ENCODE results near the gene PTGR2.
"Not testable (repeated sequence)": the region's sequence is repeated elsewhere in the genome, so short reads cannot be mapped to it uniquely, and the experiment has no call there.

Gene PTGR2

DNA sequence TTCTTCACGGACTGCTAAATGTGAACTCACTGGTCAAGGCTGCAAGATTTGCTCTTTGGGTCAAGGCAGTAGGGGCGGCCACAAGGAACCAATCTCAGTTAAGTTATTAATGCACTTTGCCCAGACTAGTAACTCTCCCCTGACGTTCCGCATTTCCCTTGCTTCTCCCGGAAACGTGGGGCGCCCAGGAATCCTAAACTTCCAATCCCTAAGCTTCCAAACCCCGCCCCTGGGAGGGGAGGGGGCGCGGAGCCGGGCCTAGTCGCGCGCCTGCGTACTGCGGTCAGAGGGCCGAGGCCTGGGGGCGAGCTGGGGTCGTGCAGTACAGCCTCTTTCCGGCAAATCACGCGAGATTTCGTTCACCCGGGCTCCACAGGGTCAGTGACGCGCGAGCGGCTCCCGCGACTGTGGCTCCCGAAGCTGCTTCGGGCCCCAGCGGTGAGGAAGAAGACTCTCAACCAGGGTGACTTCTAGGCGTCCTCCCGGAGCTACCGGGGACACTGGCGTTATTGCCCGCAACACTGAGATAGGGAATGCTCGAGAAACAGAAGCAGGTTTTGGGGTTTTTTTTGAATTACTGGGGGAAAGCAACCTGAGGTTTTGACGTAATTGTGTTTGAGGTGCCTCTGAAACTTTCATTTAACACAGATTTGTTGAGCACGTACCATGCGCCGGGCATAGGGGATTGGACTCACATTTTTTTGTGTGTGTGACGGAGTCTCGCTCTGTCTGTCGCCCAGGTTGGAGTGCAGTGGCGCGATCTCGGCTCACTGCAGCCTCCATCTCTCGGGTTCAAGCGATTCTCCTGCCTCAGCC lies at the start of gene PTGR2:
PTGR2 (plus strand) TSS at position 265 of the 816 bp plus-strand sequence. CDS start 7,032 bp downstream, outside the sequence.
- DNase-seq (ENCODE audit: low read depth) = peak; percentile 72

DNA sequence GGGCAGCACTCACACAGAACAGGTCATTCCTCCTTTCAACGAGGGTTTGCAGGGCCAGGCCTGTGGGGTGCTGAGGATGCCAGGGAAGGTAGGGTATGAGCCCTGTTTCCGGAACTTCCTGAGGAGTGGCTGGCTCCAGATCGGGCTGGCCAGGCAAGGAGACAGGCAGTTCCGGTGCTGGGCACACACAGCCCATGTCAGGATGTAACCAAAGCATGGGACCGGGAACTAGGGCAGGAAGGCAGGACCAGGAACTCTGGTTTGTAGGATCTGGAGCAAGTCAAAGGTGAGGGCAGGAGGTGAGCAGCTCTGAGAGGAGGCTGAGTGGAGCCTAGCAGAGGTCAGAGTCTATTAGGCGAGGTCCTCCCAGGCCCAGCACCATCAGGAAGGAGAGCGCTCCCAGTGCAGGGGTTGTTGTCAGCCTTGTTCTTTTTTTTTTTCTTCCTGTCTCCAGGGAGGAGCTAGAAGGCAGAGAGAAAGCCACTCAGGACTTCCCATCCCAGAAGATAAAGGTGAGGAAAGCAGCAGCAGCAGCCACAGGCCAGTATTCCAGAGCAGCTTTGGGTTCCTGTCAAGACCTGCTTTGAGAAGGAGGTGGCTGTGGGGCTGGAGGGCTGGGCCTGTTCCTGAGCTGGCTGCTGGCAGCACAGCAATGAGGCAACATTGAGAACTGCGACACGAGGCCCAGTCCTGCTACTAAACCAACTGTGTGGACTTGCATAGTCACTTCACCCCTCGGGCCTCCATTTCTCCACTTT lies 49.0 kb upstream of the PTGR2 start:
- no peak for DNase-seq (ENCODE audit: low read depth)

GRCh38 chr14:73804636-73805035 lies 47.0 kb upstream of the PTGR2 start:
- no peak for DNase-seq (ENCODE audit: low read depth)

DNA sequence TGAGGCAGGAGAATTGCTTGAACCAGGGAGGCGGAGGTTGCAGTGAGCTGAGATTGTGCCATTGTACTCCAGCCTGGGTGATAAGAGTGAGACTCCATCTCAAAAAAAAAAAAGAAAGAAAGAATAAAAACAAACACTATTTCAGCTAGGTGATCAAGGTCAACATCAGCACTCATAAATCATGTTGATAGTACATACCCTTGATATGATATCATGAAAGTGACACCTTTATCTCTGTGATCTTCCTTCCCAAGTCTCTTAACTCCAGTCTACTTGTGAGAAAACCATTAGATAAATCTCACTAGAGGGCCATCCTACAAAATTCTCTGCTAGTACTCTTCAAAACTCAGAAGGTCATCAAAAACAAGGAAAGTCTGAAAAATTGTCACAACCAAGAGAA lies 44.2 kb upstream of the PTGR2 start:
- DNase-seq (ENCODE audit: low read depth) = no peak

- no peak for DNase-seq (ENCODE audit: low read depth)
Measured at GRCh38 chr14:73809391-73809790, 42.2 kb upstream of the PTGR2 start.

GRCh38 chr14:73810478-73811163 lies 41.0 kb upstream of the PTGR2 start:
- no peak for DNase-seq (ENCODE audit: low read depth)

- DNase-seq (ENCODE audit: low read depth) = no peak
Measured at GRCh38 chr14:73811164-73811503, 40.5 kb upstream of the PTGR2 start.

- no peak for DNase-seq (ENCODE audit: low read depth)
Measured at GRCh38 chr14:73814153-73814552, 37.5 kb upstream of the PTGR2 start.

DNA sequence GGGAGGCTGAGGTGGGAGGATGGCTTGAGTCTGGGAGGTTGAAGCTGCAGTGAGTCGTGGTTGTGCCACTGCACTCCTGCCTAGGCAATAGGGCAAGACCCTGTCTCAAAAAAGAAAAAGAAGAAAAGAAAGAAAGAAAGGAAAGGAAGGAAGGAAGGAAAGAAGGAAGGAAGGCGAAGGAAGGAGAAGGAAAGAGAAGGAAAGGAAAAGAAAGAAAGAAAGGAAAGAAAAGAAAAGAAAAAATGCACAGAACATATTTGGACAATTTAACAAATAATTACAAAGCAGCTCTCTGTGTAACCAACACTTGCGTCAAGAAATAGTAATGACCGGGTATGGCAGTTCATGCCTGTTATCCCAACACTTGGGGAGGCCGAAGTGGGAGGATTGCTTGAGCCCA lies 35.8 kb upstream of the PTGR2 start:
- no peak for DNase-seq (ENCODE audit: low read depth)

DNA sequence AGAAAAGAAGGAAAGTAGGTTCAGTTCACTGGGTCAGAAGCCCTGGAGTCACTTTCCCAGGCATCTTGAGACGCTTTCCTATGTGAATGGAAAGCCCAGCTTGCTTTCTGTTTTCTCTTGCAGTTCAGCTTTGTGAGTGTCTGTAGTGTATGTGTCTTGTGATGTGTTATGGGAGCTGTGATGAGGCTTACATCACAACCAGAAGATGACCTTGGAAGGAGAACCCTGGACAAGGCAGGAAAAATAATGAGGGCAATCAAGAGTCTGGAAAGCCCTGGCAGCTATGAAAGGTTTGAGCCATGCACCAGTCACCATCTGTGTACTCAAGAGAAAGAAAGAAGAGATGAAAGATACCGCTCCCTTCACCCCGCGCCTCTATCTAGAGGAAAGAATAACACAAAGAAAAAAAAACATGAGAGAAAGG lies 35.2 kb upstream of the PTGR2 start:
- DNase-seq (ENCODE audit: low read depth) = no peak

DNA sequence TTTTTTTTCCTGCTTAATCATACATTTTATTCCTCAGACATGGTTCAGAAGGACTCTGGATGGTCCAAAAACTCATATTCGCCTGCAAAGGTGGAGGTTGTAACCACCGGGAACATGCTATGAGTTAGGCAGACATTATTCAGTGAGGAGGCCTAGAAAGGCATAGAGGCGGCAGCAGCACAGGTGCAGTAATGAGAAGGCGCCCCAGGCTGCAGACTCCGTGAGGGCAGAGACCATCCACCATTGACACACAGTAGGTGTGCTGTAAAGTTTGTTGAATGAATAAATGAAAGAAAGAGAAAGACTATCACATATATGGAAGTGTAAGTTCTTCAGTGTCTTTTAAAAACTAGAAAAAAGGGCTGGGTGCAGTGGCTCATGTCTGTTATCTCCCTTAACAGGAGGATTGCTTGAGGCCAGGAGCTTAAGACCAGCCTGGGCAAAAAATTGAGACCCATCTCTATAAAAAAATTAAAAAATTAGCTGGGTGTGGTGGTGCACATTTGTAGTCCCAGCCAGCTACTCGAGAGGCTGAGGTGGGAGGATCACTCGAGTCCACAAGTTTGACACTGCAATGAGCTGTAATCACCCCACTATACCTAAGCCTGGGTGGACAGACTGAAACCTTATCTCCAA lies 34.5 kb upstream of the PTGR2 start:
- no peak for DNase-seq (ENCODE audit: low read depth)

DNA sequence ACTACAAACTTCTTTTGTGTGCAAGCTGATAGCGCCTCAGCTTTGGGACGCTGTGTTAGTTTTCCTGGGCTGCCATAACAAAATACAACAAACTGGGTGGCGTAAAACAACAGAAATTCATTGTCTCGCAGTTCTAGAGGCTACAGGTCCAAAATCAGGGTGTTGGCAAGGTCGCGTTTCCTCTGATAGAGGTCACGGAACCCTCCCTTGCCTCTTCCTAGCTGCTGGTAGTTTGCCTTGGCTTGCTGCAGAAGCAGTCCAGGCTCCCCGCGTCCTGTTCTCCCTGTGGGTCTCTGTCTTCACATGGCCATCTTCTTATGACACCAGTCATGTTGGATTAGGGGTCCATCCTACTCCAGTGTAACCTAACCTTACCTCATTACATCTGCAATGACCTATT lies 32.8 kb upstream of the PTGR2 start:
- no peak for DNase-seq (ENCODE audit: low read depth)

DNA sequence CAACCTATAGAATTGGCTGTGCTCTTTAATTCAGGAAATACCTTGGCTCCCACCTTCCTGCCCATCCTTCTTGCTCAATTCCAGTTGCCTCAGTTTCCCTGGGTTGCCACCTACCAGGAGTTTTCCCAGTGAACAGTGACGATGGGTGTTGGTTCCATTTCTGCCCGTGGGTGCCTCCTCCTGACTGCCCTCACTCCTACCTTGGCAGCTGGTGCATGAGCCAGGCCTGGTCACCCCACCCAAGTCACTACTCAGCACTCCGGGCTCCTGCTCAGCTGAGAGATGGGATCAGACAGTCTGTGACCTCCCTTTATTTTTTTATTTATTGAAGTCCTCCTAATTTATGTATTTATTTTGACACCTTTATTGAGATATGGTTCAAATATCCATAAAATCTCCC lies 31.0 kb upstream of the PTGR2 start:
- no peak for DNase-seq (ENCODE audit: low read depth)

DNA sequence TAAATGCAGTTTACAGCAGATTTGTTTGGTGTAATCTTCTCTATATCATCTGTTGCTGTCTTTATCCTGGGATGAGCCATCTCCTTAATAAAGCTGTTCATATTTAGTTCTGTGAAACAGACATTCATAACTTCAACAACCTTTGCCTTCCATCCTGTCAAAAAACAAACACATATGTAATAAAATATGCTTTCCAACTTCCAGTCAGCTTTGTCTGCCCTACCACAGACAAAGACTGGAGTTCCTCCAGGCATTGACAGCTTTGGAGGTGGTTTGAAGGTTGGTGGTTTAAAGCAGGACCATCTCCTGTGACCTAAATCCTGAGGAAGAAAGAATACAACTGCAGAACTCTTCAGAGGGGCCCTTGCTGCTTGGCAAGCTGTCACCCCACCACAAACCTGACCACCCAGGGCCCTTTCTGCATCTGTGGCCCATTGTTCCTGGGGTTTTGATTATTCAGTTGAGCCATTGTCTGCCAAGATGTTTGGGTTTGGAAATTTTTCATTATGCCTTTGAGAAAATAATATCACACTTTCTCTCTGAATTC lies 28.2 kb upstream of the PTGR2 start:
- DNase-seq (ENCODE audit: low read depth) = no peak

- no peak for DNase-seq (ENCODE audit: low read depth)
Measured at GRCh38 chr14:73824127-73824526, 27.5 kb upstream of the PTGR2 start.

DNA sequence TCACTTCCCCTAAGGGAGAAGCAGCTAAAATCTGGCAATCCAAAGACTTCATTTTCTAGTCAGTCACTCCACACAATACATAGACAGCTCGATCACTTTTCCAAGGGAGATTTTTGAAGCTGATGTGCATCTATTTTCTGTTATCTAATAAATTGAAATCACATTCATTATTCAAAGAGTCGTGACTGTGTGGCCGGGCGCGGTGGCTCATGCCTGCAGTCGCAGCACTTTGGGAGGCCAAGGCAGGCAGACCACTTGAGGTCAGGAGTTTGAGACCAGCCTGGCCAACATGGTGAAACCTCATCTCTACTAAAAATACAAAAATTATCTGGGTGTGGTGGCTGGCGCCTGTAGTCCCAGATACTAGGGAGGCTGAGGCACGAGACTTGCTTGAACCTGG lies 27.1 kb upstream of the PTGR2 start:
- no peak for DNase-seq (ENCODE audit: low read depth)

DNA sequence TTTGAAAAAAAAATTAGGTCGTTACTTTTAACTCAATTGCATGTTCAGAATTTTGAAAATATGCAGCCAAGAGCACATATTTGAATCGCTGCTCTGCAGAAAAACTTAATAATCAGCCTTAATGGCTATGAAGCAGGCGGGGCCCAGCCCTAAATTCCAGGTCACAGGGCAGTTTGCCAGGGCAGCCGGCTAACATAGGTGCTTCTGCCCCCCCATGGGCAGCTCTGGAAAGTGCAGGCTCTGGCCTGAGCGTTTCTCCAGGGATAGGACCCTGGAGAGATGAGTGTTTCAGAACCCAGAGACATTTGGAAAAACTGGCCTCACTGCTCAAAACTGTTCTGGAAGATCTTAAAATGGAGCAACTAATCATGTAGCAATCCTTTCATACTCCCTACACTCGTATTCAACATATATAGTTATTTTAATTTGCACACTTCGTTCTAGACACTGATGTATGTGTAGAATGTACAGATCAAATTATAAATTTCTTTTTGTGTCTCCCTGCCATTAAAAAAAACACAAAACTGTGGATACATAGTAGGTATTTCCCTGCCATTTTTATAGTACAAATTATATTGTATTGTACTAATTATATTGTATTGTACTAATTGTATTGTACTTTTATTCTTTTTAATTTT lies 26.0 kb upstream of the PTGR2 start:
- peak; percentile 60 for DNase-seq (ENCODE audit: low read depth)

GRCh38 chr14:73827190-73827589 lies 24.4 kb upstream of the PTGR2 start:
- DNase-seq (ENCODE audit: low read depth) = not testable (repeated sequence)

DNA sequence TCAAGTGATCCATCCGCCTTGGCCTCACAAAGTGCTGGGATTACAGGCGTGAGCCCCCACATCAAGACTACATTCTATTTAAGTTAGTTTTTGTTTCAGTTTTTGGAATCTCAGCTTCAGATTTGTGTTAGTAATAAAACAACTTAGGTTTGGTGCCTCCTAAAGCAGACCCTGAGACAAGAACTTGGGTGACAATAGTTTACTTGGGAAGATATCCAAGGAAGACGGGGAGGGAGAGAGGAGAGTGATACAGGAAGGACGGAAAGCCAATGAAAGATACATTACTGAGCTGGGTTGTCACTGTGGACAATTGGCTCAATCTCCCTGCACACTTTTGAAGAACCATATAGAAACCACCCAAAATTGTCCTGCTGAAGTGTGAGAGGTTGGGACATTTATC lies 22.6 kb upstream of the PTGR2 start:
- no peak for DNase-seq (ENCODE audit: low read depth)

GRCh38 chr14:73829526-73830431 lies 21.9 kb upstream of the PTGR2 start:
- DNase-seq (ENCODE audit: low read depth) = no peak

- no peak for DNase-seq (ENCODE audit: low read depth)
Measured at GRCh38 chr14:73833034-73833433, 18.6 kb upstream of the PTGR2 start.

Measured in stimulated activated CD8-positive, alpha-beta memory T cell treated with anti-CD3 and anti-CD28 coated beads, Interleukin-15, amount 100 ng/mL, for 1 hour (primary cell).